T-helper 2 cell treated with Interferon-gamma antibody and Interleukin-4, amounts not matched to agents 5 μg/mL and 100 μg/mL, for 36 hours (primary cell): ENCODE measurements around the gene SMARCA1.
A peak's percentile ranks its signal among the peaks of the same experiment; 100 is the strongest.

Experiments
- DNase-seq: peaks from one replicate; pipeline ENCODE4 v3.0.0; 2021; ENCODE audit warnings: low spot score
- H3K27ac Mint-ChIP-seq: one replicate; pipeline ENCODE4 v1.8.0; 2021; ENCODE audit warnings: mild to moderate bottlenecking, mixed read lengths
- H3K27me3 Mint-ChIP-seq: one replicate; pipeline ENCODE4 v1.8.0; 2021; ENCODE audit warnings: low read depth, mixed read lengths
- H3K36me3 Mint-ChIP-seq: one replicate; pipeline ENCODE4 v1.8.0; 2021; ENCODE audit warnings: low read depth, mixed read lengths
- H3K4me1 Mint-ChIP-seq: one replicate; pipeline ENCODE4 v1.8.0; 2021; ENCODE audit warnings: low read depth, mixed read lengths
- H3K4me3 Mint-ChIP-seq: one replicate; pipeline ENCODE4 v1.8.0; 2022; ENCODE audit warnings: mild to moderate bottlenecking, moderate library complexity, mixed read lengths
- H3K9me3 Mint-ChIP-seq: one replicate; pipeline ENCODE4 v1.8.0; 2021; ENCODE audit warnings: mixed read lengths

SMARCA1 gene

DNA sequence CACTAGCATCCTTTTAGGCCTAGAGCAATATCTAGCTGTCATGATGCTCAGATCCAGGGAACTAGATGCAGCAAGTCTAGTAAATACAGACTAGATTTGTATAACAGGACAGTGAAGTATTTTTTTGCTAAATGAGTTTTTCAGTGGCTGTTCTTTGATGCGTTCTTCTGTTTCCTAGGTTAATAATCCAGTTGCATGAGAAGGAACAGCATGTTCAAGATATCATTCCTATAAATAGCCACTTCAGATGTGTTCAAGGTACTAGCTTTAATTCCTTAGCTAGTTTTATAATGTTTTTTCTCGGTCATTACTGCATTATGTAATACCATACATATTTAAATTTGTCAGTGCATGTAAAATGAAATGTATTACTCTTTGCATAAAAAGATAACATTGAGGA lies 21.5 kb upstream of the SMARCA1 start:
- no peaks in the 10 kb centered on the region for H3K4me1 Mint-ChIP-seq
- H3K4me3 Mint-ChIP-seq = no peak overlapping the region
- no peaks in the 10 kb centered on the region for H3K36me3 Mint-ChIP-seq
- no peak overlapping the region for H3K27ac Mint-ChIP-seq
- no peaks in the 10 kb centered on the region for H3K9me3 Mint-ChIP-seq
- no peaks in the 10 kb centered on the region for H3K27me3 Mint-ChIP-seq
- DNase-seq = no peak

DNA sequence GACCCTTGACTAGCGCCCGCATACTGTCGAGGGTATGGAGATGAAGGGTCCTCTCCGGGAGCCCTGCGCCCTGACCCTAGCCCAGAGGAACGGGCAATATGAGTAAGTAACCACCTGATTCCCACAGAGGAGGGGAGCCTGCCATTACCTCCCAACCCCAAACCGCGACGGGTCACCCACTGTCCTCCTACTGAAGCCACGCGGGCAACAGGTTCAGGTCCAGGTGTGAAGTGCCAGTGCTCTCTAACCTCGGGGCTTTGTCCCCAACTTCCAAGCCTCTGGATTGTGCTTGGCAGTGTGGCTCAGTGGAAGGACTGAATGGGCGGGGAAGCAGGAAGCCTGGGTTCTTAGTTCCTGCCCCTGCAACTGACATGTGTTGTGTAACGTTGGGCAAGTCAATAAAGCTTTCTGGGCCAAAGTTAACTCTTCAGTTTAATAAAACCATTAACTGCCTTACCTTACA lies 17.5 kb upstream of the SMARCA1 start:
- Mint-ChIP-seq H3K4me1 (peaks cover 3% of the 10 kb centered on the region), H3K27me3 (peaks cover 10% of the 10 kb centered on the region), H3K27ac (no peak overlapping the region), H3K36me3 (no peaks in the 10 kb centered on the region), H3K9me3 (no peaks in the 10 kb centered on the region), H3K4me3 (peak overlapping the region; percentile 24)
- DNase-seq = no peak

DNA sequence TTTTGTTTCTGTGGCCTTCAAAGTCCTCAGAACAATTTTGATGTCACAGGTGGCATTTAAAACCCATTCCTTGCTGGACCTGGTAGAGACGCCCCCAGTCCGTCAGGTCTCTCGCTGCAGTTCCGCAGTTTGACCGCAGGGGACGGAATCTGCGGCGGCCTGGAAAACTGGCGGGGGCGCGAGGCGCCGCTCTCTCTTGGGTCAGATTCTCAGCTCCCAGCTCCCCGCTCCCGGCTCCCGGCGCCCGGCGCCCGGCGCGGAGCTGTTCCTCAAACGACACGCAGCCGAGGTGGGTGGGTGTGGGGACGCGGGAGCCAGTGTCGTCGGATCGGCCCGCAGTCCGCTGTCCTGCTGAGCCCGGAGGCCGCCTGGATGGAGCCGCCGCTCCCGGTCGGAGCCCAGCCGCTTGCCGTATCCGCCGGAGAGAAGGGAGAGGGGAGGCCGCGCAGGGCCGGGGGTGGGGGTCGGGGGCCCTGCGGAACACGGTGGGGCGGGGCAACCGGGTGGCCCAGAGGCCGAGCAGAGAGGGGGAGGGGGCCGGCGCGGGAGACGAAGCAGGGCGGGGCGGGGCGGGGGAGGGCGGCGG lies 16.9 kb upstream of the SMARCA1 start, which contains the start of gene OCRL:
Gene OCRL, plus strand, starts transcription at position 192 of the 586 bp plus-strand sequence. Its CDS starts 181 bp downstream, at position 373.
- peak; percentile 20 for DNase-seq
- Mint-ChIP-seq H3K27ac (no peak within 1 kb of the TSS), H3K4me1 (peaks cover 3% of the 10 kb centered on the region), H3K4me3 (peak within 1 kb of the TSS; percentile 68), H3K36me3 (no peaks in the 10 kb centered on the region), H3K27me3 (peaks cover 10% of the 10 kb centered on the region), H3K9me3 (no peaks in the 10 kb centered on the region)

DNA sequence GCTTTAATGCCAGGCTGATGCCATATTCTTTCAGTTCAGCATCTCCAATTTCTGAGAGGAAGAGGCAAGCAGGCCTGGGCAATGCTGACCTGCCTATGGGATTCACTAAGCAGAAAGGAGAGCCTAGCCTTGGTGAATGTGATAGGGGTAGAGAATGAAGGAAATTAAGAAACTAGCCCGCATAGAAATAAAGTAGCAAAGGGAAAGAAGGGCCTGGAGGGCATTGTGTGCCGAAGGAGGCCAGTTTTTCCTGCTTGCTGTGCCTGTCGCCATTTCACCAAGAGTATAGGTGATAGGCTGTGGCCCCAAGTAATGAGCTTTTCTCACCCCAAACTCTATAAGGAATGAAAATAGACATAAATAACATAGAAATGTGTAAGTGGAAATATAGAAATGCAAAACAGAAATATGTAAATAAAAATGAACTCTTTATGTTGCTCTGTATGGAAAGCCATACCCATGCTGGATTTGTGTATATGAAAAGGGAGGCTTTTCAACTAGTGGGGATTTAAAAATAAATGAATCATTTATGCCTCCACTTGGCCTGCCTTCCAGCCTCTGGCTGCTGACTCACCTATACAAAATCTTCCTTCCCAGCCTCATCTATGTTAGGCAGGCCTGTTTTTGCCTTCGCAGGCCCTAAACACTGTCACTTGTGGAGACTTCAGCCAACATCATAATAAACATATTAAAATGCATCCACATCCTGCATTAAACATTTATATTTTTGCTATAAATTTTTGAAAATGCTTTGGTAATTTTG lies 11.7 kb upstream of the SMARCA1 start:
- Mint-ChIP-seq H3K4me3 (no peak overlapping the region), H3K27ac (no peak overlapping the region), H3K4me1 (peaks cover 3% of the 10 kb centered on the region), H3K36me3 (no peaks in the 10 kb centered on the region), H3K9me3 (no peaks in the 10 kb centered on the region), H3K27me3 (peaks cover 10% of the 10 kb centered on the region)
- no peak for DNase-seq

DNA sequence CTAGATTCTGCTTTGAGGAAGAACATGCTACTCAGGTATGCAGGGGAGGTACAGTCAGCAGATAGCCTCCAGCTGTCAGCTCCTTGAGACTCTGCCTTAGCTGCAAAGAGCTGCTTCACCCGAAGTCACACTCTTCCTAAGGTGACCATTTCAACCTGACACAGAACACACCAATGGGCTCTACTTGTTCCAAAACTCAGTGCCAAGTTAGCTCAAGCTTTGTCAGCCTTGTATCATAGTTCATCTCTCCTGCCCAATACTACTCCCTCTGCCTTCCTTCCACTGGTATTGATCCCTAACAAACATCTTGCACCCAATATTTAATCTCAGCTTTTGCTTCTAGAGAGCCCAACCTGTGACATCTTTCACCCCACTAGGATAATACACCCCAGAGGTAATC lies 7.8 kb upstream of the SMARCA1 start:
- no peak overlapping the region for H3K4me3 Mint-ChIP-seq
- no peaks in the 10 kb centered on the region for H3K36me3 Mint-ChIP-seq
- H3K27ac Mint-ChIP-seq = no peak overlapping the region
- DNase-seq = no peak
- no peaks in the 10 kb centered on the region for H3K4me1 Mint-ChIP-seq
- H3K9me3 Mint-ChIP-seq = no peaks in the 10 kb centered on the region
- H3K27me3 Mint-ChIP-seq = peaks cover 2% of the 10 kb centered on the region

DNA sequence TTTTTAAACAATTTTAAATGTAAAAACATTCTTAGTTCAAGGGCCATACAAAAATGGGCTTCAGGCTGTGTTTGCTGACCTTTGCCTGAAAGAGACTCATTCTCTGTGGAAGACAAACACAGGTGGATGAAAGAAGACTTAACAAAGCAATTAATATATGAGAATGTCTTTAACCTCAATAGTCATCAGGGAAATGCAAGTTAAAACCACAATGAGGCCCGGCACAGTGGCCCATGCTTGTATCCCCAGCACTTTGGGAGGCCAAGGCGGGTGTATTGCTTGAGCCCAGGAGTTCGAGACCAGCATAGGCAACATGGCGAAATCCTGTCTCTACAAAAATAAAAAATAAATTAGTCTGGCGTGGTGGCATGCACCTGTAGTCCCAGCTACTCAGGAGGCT lies 7.1 kb upstream of the SMARCA1 start:
- Mint-ChIP-seq H3K36me3 (no peaks in the 10 kb centered on the region), H3K27ac (no peak overlapping the region), H3K27me3 (peaks cover 2% of the 10 kb centered on the region), H3K4me1 (no peaks in the 10 kb centered on the region), H3K9me3 (no peaks in the 10 kb centered on the region), H3K4me3 (no peak overlapping the region)
- no peak for DNase-seq

DNA sequence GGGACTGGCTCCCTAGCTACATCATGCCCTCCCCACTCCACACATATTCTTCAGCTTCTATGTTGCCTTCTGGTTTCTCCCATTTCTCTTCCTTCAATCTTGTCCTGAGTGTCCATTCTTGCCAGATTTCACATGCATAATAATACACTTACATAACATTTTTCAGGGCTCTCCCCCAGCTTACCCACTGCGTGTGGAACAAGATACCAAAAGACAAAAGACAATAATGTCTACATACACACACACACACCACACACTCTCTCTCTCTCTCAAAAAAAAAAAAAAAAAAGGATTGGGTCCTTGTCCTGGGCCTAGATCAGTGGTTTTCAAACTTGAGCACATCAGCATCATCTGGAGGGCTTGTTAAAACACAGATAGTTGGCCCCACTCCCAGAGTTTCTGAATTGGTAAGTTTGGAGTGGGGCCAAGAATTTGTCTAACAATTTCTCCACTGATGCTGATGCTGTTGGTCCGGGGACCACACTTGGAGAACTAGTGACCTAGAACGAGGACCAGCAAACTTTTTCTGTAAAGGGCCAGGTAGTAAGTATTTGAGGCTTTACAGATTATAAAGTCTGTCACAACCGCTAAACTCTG lies 6.5 kb upstream of the SMARCA1 start:
- H3K9me3 Mint-ChIP-seq = no peaks in the 10 kb centered on the region
- H3K36me3 Mint-ChIP-seq = no peaks in the 10 kb centered on the region
- no peaks in the 10 kb centered on the region for H3K4me1 Mint-ChIP-seq
- no peak overlapping the region for H3K4me3 Mint-ChIP-seq
- H3K27ac Mint-ChIP-seq = no peak overlapping the region
- no peak for DNase-seq
- peaks cover 6% of the 10 kb centered on the region for H3K27me3 Mint-ChIP-seq

DNA sequence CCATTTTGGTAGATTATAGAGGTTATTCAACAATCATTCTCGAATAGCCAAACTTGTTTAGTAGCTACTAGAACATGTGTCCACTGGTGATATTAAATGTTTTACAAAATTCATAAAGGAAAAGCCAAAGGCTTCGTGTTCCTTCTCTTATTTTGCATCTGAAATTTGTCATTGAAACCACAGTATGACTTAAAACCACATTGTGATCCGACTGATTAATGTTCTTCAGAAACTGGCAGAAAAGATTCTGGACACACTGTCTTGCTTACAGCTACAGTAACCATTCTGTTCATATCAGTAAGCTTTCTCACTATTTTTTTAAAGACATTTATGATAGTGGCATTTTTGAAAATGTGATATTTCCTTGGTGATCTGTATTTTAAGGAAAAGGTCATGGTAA lies 2.6 kb upstream of the SMARCA1 start:
- Mint-ChIP-seq H3K27ac (no peak overlapping the region), H3K4me3 (no peak overlapping the region), H3K27me3 (peaks cover 31% of the 10 kb centered on the region), H3K36me3 (no peaks in the 10 kb centered on the region), H3K4me1 (peaks cover 5% of the 10 kb centered on the region), H3K9me3 (no peaks in the 10 kb centered on the region)
- DNase-seq = no peak

DNA sequence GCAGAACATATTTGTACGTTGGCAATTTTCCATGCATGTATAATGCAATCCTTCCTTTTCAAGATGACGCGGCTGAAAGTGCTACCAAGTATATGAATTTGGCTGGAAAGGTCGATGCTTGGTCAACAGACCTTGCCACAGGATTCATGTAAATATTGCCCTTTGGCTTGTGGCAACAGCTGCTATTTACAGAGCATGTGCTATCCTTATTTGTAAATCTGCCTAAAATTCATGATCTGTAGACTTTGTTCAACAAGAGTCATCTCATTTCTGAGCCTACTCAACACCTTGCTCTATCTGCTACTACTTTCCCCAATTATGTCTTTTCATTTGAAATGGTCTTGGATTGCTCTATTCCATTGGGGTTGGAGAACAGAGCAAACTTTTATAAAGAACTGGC lies 1.9 kb upstream of the SMARCA1 start:
- Mint-ChIP-seq H3K9me3 (no peaks in the 10 kb centered on the region), H3K27ac (no peak overlapping the region), H3K27me3 (peaks cover 34% of the 10 kb centered on the region), H3K4me1 (peaks cover 5% of the 10 kb centered on the region), H3K4me3 (no peak overlapping the region), H3K36me3 (no peaks in the 10 kb centered on the region)
- DNase-seq = no peak

DNA sequence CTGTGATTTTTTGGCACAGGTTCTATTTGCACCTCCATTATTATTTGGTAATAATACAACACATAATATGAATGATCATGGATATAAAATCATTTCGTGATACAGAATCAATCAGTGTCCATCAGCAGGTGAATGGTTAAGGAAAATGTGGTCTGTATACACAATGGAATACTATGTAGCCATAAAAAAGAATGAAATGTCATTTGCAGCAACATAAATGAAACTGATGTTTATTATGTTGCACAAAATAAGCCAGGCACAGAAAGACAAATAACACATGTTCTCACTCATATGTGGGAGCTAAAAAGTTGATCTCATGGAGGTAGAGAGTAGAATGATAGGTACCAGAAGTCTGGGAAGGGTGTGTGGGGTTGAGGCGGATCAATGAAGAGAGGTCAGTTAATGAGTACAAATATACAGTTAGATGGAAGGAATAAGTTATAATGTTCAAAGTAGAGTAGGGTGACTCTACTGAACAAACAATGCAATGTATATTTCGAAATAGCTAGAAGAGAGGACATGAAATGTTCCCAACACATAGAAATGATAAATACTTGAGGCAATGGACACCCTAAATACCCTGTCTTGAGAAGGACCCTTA lies 1.1 kb upstream of the SMARCA1 start:
- Mint-ChIP-seq H3K27me3 (peaks cover 39% of the 10 kb centered on the region), H3K4me1 (peaks cover 5% of the 10 kb centered on the region), H3K36me3 (no peaks in the 10 kb centered on the region), H3K27ac (no peak overlapping the region), H3K9me3 (no peaks in the 10 kb centered on the region), H3K4me3 (peak overlapping the region; percentile 68)
- no peak for DNase-seq

DNA sequence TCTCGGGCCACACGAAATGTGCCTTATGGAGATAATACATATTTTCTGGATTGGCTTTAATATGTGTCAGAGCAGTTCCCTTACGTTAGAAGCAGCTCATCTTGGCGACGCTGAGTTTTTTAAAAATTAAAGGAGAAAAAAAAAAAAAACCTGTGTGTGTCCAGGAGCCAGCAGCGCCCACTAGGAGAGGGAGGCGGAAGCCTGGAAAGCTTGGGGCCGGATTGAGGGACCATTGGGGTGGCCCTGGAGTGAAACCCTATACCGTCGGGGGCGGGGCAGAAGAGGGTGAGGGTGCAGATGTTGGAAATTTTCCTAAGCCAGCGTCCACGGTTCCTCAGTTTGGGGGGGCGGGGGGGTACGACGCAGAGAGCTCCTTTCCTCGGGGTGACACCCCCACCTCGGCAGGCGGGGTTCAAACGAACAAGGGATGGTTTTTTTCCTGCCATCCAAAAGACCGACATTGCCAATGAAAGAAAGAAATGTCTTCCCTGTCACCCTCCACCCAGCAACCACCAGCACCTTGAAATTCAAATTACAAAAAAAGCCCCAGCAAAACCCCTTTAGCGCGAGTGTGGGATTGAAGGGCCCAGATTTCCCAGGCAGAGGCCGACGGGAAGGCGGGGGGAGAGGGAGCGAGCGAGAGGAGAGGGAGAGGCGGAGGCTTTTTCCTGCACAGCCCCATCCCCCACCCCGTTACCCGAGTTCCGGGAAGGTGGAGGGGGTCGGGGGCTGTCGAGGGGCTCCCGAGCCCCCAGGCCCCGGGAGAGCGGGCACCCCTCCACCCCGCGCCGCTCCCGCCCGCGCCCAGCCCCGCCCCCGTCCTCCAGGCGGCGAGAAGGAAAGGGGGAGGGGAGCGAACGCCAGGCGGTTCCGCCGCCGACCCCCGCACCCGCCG lies 859 bp downstream of the SMARCA1 start:
- H3K36me3 Mint-ChIP-seq = no peaks in the 10 kb centered on the region
- no peak overlapping the region for H3K27ac Mint-ChIP-seq

DNA sequence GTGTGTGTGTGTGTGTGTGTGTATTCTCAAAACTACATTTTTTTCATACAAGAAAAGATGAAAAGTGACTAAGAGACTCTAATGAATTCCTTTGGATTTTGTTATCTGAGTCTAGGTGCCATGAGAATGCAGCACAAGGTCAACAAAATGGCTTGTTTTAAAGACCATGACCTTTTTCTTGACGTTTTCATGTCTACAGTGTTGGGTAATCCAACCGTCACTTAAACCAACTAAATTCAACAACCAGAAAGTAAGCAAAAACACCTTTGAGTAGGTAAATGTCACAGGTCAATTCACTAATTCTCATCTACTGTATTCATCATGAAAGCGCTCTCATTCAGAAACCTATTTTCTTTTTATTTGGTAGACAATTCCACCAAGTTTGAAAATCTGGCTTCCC lies 3.1 kb downstream of the SMARCA1 start:
- H3K36me3 Mint-ChIP-seq = no peaks in the 10 kb centered on the region
- H3K9me3 Mint-ChIP-seq = no peaks in the 10 kb centered on the region
- H3K4me3 Mint-ChIP-seq = no peak overlapping the region
- peaks cover 5% of the 10 kb centered on the region for H3K4me1 Mint-ChIP-seq
- no peak for DNase-seq
- no peak overlapping the region for H3K27ac Mint-ChIP-seq
- peaks cover 38% of the 10 kb centered on the region for H3K27me3 Mint-ChIP-seq

More for the DNA sequence above, 859 bp downstream of the SMARCA1 start:
- Mint-ChIP-seq H3K9me3 (no peaks in the 10 kb centered on the region), H3K27me3 (peaks cover 43% of the 10 kb centered on the region), H3K4me1 (peaks cover 5% of the 10 kb centered on the region), H3K4me3 (peak overlapping the region; percentile 66)
- no peak for DNase-seq

DNA sequence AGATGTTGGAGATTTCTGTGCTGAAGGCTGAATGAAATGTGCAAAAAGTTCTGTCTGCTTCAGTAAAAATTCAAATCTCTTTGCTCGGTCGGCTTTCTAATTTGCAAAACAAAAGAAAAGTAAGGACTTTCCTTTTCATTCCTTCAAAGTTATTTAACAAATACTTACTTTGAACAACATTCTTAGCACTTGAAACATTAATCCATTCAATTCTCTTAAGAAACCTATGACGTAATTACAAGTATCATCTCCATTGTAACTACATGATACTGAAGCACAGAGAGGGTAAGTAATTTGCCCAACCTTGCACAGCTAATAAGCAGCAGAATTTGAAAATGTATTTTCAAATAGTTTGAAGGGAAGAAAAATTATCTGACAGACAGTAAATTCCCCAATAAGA lies 6.9 kb downstream of the SMARCA1 start:
- no peak for DNase-seq
- Mint-ChIP-seq H3K27ac (no peak overlapping the region), H3K4me3 (no peak overlapping the region), H3K9me3 (no peaks in the 10 kb centered on the region), H3K4me1 (no peaks in the 10 kb centered on the region), H3K36me3 (no peaks in the 10 kb centered on the region), H3K27me3 (peaks cover 12% of the 10 kb centered on the region)
